Natural killer cell (primary cell): ENCODE data around the gene WDR5. TPM values are rescaled to one million over a fixed set of nuclear protein-coding genes. Genes with fewer than 3 reads are reported as not detected.

Source experiments
- ATAC-seq, 3 donors: fragments of 150-1000 bp in 2 of 3; fragments of 200-7000 bp in 1 of 3; cut with Tn5 transposase; 1 replicate in 1 of 3; 2 replicates in 2 of 3; pipeline ENCODE4 v1.10.0; 2021; ENCODE audit warnings: mild to moderate bottlenecking in 2 of 3, moderate library complexity in 2 of 3
- DNase-seq, 2 donors: peaks; one replicate each; pipeline versions ENCODE4 v3.0.0 to v3.0.0-alpha.2; 2013 to 2021; ENCODE audit warnings: mixed read lengths in 1 of 2
- H3K27ac ChIP-seq: one replicate; pipeline ENCODE4 v1.5.1; 2013; ENCODE audit warnings: mild to moderate bottlenecking, low read length
- H3K27me3 ChIP-seq: one replicate; pipeline ENCODE4 v1.6.1; 2013; ENCODE audit warnings: low read length; ENCODE audit not compliant: control insufficient read depth, insufficient read depth
- H3K36me3 ChIP-seq: one replicate; pipeline ENCODE4 v1.6.1; 2013; ENCODE audit warnings: low read length; ENCODE audit not compliant: control insufficient read depth, insufficient read depth
- H3K4me1 ChIP-seq: one replicate; pipeline ENCODE4 v1.6.1; 2013; ENCODE audit warnings: low read length; ENCODE audit not compliant: control insufficient read depth, insufficient read depth
- H3K4me3 ChIP-seq: one replicate; pipeline ENCODE4 v1.5.1; 2013; ENCODE audit warnings: low read length
- H3K9me3 ChIP-seq: one replicate; pipeline ENCODE4 v1.6.1; 2013; ENCODE audit warnings: low read length; ENCODE audit not compliant: control insufficient read depth, insufficient read depth
- H3K27ac Mint-ChIP-seq, 2 donors: one replicate each; pipeline ENCODE4 v1.8.0; 2022; ENCODE audit warnings: mild to moderate bottlenecking in 2 of 2, mixed read lengths in 2 of 2, moderate library complexity in 1 of 2
- H3K27me3 Mint-ChIP-seq, 2 donors: one replicate each; pipeline ENCODE4 v1.8.0; 2022; ENCODE audit warnings: low read depth in 2 of 2, mixed read lengths in 2 of 2
- H3K36me3 Mint-ChIP-seq: one replicate; pipeline ENCODE4 v1.8.0; 2022; ENCODE audit warnings: mixed read lengths
- H3K4me1 Mint-ChIP-seq, 2 donors: one replicate each; pipeline ENCODE4 v1.8.0; 2022; ENCODE audit warnings: mixed read lengths in 2 of 2
- H3K4me3 Mint-ChIP-seq: one replicate; pipeline ENCODE4 v1.8.0; 2022; ENCODE audit warnings: mild to moderate bottlenecking, moderate library complexity, mixed read lengths
- H3K9me3 Mint-ChIP-seq, 2 donors: one replicate each; pipeline ENCODE4 v1.8.0; 2022; ENCODE audit warnings: mixed read lengths in 2 of 2
- WGBS: methylation state at CpG from one replicate; pipeline ENCODE4 v1.1.7; 2013; ENCODE audit warnings: missing lambda C conversion rate; ENCODE audit not compliant: insufficient coverage; 5-methylcytosine and 5-hydroxymethylcytosine counted together
- intact Hi-C: fragments of 100-400 bp; cut with micrococcal nuclease; formaldehyde crosslinking; loops from one replicate; pipeline ENCODE4 v1.14.2; 2022
- total RNA-seq, 4 donors: library from RNA; stranded (reverse); fragments of 120-200 nt in 1 of 4; gene quantifications; one replicate each; pipeline versions ENCODE4 v1.2.3 to v1.2.4, GENCODE V29; 2013 to 2022
- TF ChIP-seq, protein P1 (sequence below): fragments of 200-600 bp; IDR thresholded peaks from one replicate; pipeline ENCODE4 v1.8.0; 2022; ENCODE audit warnings: antibody characterized with exemption

Gene WDR5
- total RNA-seq, 3 donors from 2014 or later (not counting 1 experiment from before 2014, with no cell fraction given), result 12.9 to 18.6 (median 15.9) TPM

DNA sequence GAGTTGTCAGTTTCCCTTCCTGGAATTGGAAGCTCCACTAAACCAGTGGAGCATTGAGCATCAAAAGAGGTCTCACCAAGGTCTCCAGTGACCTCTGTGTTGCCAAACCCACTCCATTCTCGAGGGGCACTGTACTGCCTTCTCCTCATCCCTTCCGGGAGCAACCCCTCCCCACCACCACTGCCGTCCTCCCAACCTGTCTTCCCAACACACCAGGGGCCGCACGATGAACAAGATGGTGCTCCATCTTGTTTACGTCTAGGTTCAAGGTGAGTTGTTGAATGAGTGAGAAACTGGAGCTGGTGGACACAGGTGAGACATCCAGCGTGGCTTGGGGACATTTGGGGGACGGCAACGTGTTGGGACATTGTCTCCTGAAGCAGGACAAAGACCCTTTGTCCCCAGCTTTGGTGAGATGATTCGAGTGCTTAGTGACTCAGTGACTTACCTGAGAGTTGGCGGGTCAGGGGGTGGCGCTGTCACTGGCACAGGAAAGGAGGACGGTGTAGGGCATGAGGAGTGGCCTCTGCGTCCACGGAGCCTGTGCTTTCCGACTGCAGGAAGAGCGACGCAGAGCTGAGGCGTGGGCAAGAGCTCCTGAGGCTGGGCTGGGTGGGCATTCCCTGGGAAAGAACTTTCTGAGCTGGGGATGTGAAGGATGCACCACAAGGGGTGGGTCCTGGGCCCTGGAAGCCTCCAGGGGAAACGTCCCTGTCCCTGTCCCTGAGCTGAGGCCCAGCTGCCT lies 73.3 kb downstream of the WDR5 start:
- Mint-ChIP-seq H3K36me3 (no peaks in the 10 kb centered on the region), H3K9me3 (no peaks in the 10 kb centered on the region), H3K27ac (no peak overlapping the region), H3K27me3 (peaks cover 0 to 11% of the 10 kb centered on the region in 2 donors), H3K4me1 (no peaks in the 10 kb centered on the region), H3K4me3 (no peak overlapping the region)
- Histone ChIP-seq H3K36me3 (no peaks in the 10 kb centered on the region), H3K9me3 (peaks cover 8% of the 10 kb centered on the region), H3K27me3 (no peaks in the 10 kb centered on the region), H3K4me3 (no peak overlapping the region), H3K27ac (no peak overlapping the region), H3K4me1 (no peaks in the 10 kb centered on the region)
- TF ChIP-seq, protein P1, sequence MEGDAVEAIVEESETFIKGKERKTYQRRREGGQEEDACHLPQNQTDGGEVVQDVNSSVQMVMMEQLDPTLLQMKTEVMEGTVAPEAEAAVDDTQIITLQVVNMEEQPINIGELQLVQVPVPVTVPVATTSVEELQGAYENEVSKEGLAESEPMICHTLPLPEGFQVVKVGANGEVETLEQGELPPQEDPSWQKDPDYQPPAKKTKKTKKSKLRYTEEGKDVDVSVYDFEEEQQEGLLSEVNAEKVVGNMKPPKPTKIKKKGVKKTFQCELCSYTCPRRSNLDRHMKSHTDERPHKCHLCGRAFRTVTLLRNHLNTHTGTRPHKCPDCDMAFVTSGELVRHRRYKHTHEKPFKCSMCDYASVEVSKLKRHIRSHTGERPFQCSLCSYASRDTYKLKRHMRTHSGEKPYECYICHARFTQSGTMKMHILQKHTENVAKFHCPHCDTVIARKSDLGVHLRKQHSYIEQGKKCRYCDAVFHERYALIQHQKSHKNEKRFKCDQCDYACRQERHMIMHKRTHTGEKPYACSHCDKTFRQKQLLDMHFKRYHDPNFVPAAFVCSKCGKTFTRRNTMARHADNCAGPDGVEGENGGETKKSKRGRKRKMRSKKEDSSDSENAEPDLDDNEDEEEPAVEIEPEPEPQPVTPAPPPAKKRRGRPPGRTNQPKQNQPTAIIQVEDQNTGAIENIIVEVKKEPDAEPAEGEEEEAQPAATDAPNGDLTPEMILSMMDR, result no peak
- ATAC-seq, result no peak
- intact Hi-C loops, result no loop called here
- DNase-seq, result no peak
- WGBS, result 90% methylated on average over 20 of the region's 20 CpGs

Other genes with a start within 250 kb of the WDR5 start
- gene VAV2, start 143.8 kb upstream of the WDR5 start, total RNA-seq, result 1 to 10 TPM; 3.9 to 5.1 (median 4.8) TPM
- 1 to 10 TPM; 5.5 to 6.8 (median 6.5) TPM for gene BRD3OS, start 110.6 kb upstream of the WDR5 start, total RNA-seq
- 10 to 100 TPM; 52.8 to 63.0 (median 52.8) TPM for gene BRD3, start 68.1 kb upstream of the WDR5 start, total RNA-seq
- gene RNU6ATAC, start 28.5 kb downstream of the WDR5 start, total RNA-seq, result 10 to 100 TPM; 26.2 to 30.8 (median 30.2) TPM
- gene RXRA, start 190.4 kb downstream of the WDR5 start, total RNA-seq, result 10 to 100 TPM; 30.9 to 64.1 (median 42.2) TPM